K562 (cell line): ENCODE data around the gene CEP44. TPM values are rescaled to one million over a fixed set of nuclear protein-coding genes. Genes with fewer than 3 reads are reported as not detected.

Experiments
- ATAC-seq: fragments of 200-7000 bp; cut with Tn5 transposase; 3 replicates; pipeline ENCODE4 v1.9.1; 2020; ENCODE audit warnings: moderate library complexity
- BruUV-seq: library from RNA; stranded (reverse); fragments of 400-500 nt; replicated peaks from 2 replicates; lab custom pipeline; 2021; lab: Mats Ljungman, UMichigan
- CTCF ChIA-PET: fragments of 300-600 bp; formaldehyde crosslinking; extraction: SDS; loops from one replicate; lab custom pipeline; 2021; ENCODE audit warnings: low intra/inter-chr PET ratio; lab: Yijun Ruan, JAX
- POLR2A ChIA-PET: fragments of 300-600, 350-650 bp; sonication (Branson Sonifier 250); formaldehyde crosslinking; extraction: SDS; loops from one replicate; lab custom pipeline; 2021; ENCODE audit warnings: antibody characterized with exemption, inconsistent platforms; lab: Yijun Ruan, JAX
- DNase-seq, 4 experiments: peaks; one replicate each; pipeline versions ENCODE4 v3.0.0 to v3.0.0-alpha.2; 2011 to 2018; ENCODE audit warnings: low spot score in 3 of 4, mixed read lengths in 3 of 4; ENCODE audit errors: extremely low read depth in 1 of 4
- FAIRE-seq: peaks from 2 replicates; lab custom pipeline; 2011; peaks lifted over from hg19 to GRCh38; lab: Jason Lieb, UNC
- H2AFZ ChIP-seq: 2 replicates; pipeline ENCODE4 v1.6.0; 2011; ENCODE audit warnings: low read depth, low read length, control low read depth, inconsistent platforms
- H3K27ac ChIP-seq: fragments of 200-600 bp; 3 replicates; pipeline ENCODE4 v1.8.0; 2011; ENCODE audit warnings: low read depth, mild to moderate bottlenecking, control low read depth, inconsistent platforms, low read length, moderate library complexity, mixed read lengths; ENCODE audit errors: extremely low read depth
- H3K27me3 ChIP-seq, 2 experiments: fragments of 300-600 bp in 1 of 2; 2 replicates in 1 of 2; 3 replicates in 1 of 2; pipeline versions ENCODE4 v1.6.0 to v1.8.0; 2011; ENCODE audit warnings: inconsistent platforms in 2 of 2, low read length in 2 of 2, mild to moderate bottlenecking in 1 of 2, mixed read lengths in 1 of 2, moderate library complexity in 1 of 2; ENCODE audit not compliant: control insufficient read depth in 2 of 2, insufficient read depth in 2 of 2
- H3K36me3 ChIP-seq: fragments of 300-600 bp; 3 replicates; pipeline ENCODE4 v1.8.0; 2011; ENCODE audit warnings: mild to moderate bottlenecking, low read length, inconsistent platforms; ENCODE audit not compliant: control insufficient read depth, insufficient read depth
- H3K4me1 ChIP-seq, 2 experiments: fragments of 200-600 bp in 1 of 2; replicated peaks in 1 of 2; 2 replicates in 1 of 2; 3 replicates in 1 of 2; pipeline versions ENCODE4 v1.5.1 to v1.8.0; 2011; ENCODE audit warnings: inconsistent platforms in 2 of 2, low read length in 2 of 2, mild to moderate bottlenecking in 1 of 2, mixed read lengths in 1 of 2, moderate library complexity in 1 of 2; ENCODE audit not compliant: control insufficient read depth in 2 of 2, insufficient read depth in 2 of 2
- H3K4me2 ChIP-seq: 2 replicates; pipeline ENCODE4 v1.6.1; 2011; ENCODE audit warnings: low read length, control low read depth, inconsistent platforms, mixed read lengths; ENCODE audit not compliant: insufficient read depth
- H3K4me3 ChIP-seq: fragments of 200-600 bp; sonication (generic), shearing (Covaris generic); 2 replicates; pipeline ENCODE4 v1.5.1; 2016; ENCODE audit warnings: control low read depth, inconsistent platforms
- H3K79me2 ChIP-seq: fragments of 200-600 bp; 3 replicates; pipeline ENCODE4 v1.8.0; 2011; ENCODE audit warnings: low read length, inconsistent platforms; ENCODE audit not compliant: control insufficient read depth, insufficient read depth
- H3K9ac ChIP-seq, 2 experiments: 2 replicates each; pipeline versions ENCODE4 v1.6.0 to v1.6.1; 2011; ENCODE audit warnings: low read depth in 2 of 2, low read length in 2 of 2, control low read depth in 1 of 2, inconsistent platforms in 1 of 2, mild to moderate bottlenecking in 1 of 2, mixed read lengths in 1 of 2; ENCODE audit not compliant: insufficient read depth in 1 of 2
- H3K9me1 ChIP-seq: one replicate; pipeline ENCODE4 v1.6.0; 2011; ENCODE audit warnings: inconsistent platforms, mild to moderate bottlenecking, low read length, moderate library complexity; ENCODE audit not compliant: control insufficient read depth, insufficient read depth
- H3K9me3 ChIP-seq: replicated peaks from 2 replicates; pipeline ENCODE4 v1.5.1; 2011; ENCODE audit warnings: low read depth, low read length, inconsistent platforms; ENCODE audit not compliant: control insufficient read depth, insufficient read depth
- H4K20me1 ChIP-seq: replicated peaks from 2 replicates; pipeline ENCODE4 v1.6.1; 2011; ENCODE audit warnings: low read length, inconsistent platforms, mixed read lengths; ENCODE audit not compliant: control insufficient read depth, insufficient read depth
- CHAMP1 ChIP-seq: fragments of 450-650 bp; IDR thresholded peaks from 2 replicates; pipeline ENCODE4 v1.6.1; 2016; ENCODE audit warnings: mild to moderate bottlenecking
- E2F4 ChIP-seq: sonication (generic); formaldehyde crosslinking; IDR thresholded peaks from 2 replicates; pipeline ENCODE4 v1.8.0; 2022; ENCODE audit warnings: mild to moderate bottlenecking, low read depth, missing genetic modification reagents
- FOS ChIP-seq: IDR thresholded peaks from 3 replicates; pipeline ENCODE4 v1.6.1; 2011; ENCODE audit not compliant: insufficient read length; ENCODE audit errors: extremely low read depth
- GMEB1 ChIP-seq: fragments of 250-450 bp; sonication (Bioruptor Pico); IDR thresholded peaks from 2 replicates; pipeline ENCODE4 v1.4.0; 2020; ENCODE audit warnings: mild to moderate bottlenecking
- MAFF ChIP-seq: IDR thresholded peaks from 2 replicates; pipeline ENCODE4 v1.6.1; 2012; ENCODE audit warnings: low read length, improper control_type of control experiment
- NCOA2 ChIP-seq, 2 experiments: fragments of 450-650 bp; IDR thresholded peaks; 2 replicates each; pipeline ENCODE4 v1.6.1; 2018; ENCODE audit warnings: mild to moderate bottlenecking in 2 of 2, moderate library complexity in 1 of 2; ENCODE audit not compliant: partially characterized antibody in 2 of 2
- PML ChIP-seq: IDR thresholded peaks from 2 replicates; pipeline ENCODE4 v1.6.1; 2012; ENCODE audit warnings: low read length, inconsistent platforms
- TEAD4 ChIP-seq, 2 experiments: sonication (generic) in 1 of 2; formaldehyde crosslinking in 1 of 2; IDR thresholded peaks; 2 replicates each; pipeline versions ENCODE4 v1.6.1 to v1.8.0; 2012 to 2022; ENCODE audit warnings: borderline replicate concordance in 1 of 2, inconsistent platforms in 1 of 2, low read length in 1 of 2, mild to moderate bottlenecking in 1 of 2, missing genetic modification reagents in 1 of 2
- TFAP4 ChIP-seq: sonication (generic); formaldehyde crosslinking; IDR thresholded peaks from 2 replicates; pipeline ENCODE4 v1.8.0; 2022; ENCODE audit warnings: missing genetic modification reagents, mild to moderate bottlenecking, moderate library complexity, borderline replicate concordance
- XRCC4 ChIP-seq: IDR thresholded peaks from one replicate; pipeline ENCODE4 v1.6.1; 2011; ENCODE audit not compliant: insufficient read depth, insufficient read length; ENCODE audit errors: extremely low read depth
- ZBED1 ChIP-seq: IDR thresholded peaks from 2 replicates; pipeline ENCODE4 v1.6.1; 2014
- ZNF175 ChIP-seq: fragments of 200-800 bp; sonication (Bioruptor generic); IDR thresholded peaks from 2 replicates; pipeline ENCODE4 v1.6.1; 2016; ENCODE audit warnings: low read depth, mild to moderate bottlenecking, missing genetic modification characterization, missing compliant biosample characterization
- ZNF511 ChIP-seq: sonication (generic); formaldehyde crosslinking; IDR thresholded peaks from 2 replicates; pipeline ENCODE4 v1.8.0; 2022; ENCODE audit warnings: mild to moderate bottlenecking, missing genetic modification reagents
- WGBS: fragments of 100-300 bp; shearing (Covaris generic); methylation state at CpG from one replicate; pipeline ENCODE4 v1.1.6; 2016; ENCODE audit warnings: low coverage, mixed read lengths; ENCODE audit not compliant: insufficient coverage; ENCODE audit errors: missing lambda C conversion rate; 5-methylcytosine and 5-hydroxymethylcytosine counted together
- in situ Hi-C: fragments of 300-500 bp; cut with MboI; formaldehyde crosslinking; loops from 4 replicates; pipeline ENCODE4 v1.15.0; 2018; ENCODE audit warnings: inconsistent platforms, mixed read lengths
- intact Hi-C: fragments of 100-400 bp; cut with micrococcal nuclease; formaldehyde crosslinking; loops from 2 replicates; pipeline ENCODE4 v1.14.2; 2022
- polyA plus RNA-seq, 8 experiments: library from polyadenylated mRNA; depleted of rRNA in 4 of 8; stranded (reverse) in 5 of 8; unstranded in 3 of 8; fragments of >200 nt; fragmentation: Nextera tagmentation in 2 of 8; fragmentation: Illumina TruSeq in 1 of 8; extraction: Ambion mirVana in 2 of 8; extraction: Trizol in 1 of 8; gene quantifications; 2 replicates each; pipeline versions ENCODE4 v1.2.1 to v1.2.3, GENCODE V29; 2011 to 2014; ENCODE audit warnings: inconsistent platforms in 1 of 8, missing spikeins in 1 of 8
- total RNA-seq, 7 experiments: library from RNA; depleted of rRNA in 6 of 7; stranded (reverse); fragments of >200 nt in 6 of 7; fragmentation: Illumina TruSeq in 2 of 7; extraction: Trizol in 2 of 7; gene quantifications; 2 replicates each; pipeline versions ENCODE4 v1.2.1 to v1.2.3, GENCODE V29; 2011 to 2021; ENCODE audit warnings: low replicate concordance in 1 of 7

CEP44 gene
- total and polyA plus RNA-seq, 9 of the 15 experiments (the other 6 are each of a cell fraction or from before 2014, with no cell fraction given): 19.6 to 45.0 (median 24.4) TPM

- H3K27ac ChIP-seq: no peak overlapping the region
- BruUV-seq: no TSS peak
- ChIA-PET POLR2A (no interaction called here), CTCF (no interaction called here)
- no peaks in the 10 kb centered on the region for H3K4me1 ChIP-seq
- H3K79me2 ChIP-seq: no peaks in the 10 kb centered on the region
- H3K9me3 ChIP-seq: no peaks in the 10 kb centered on the region; the same call in 1 of the 2 replicates
- intact Hi-C loops: no loop called here
- H2AFZ ChIP-seq: no peak overlapping the region
- H3K4me2 ChIP-seq: no peak overlapping the region
- in situ Hi-C loops: loop anchor here (25.0 kb wide), 1 partner anchor 1185 kb away; no protein-coding TSS in a partner anchor
- no peaks in the 10 kb centered on the region for H3K36me3 ChIP-seq
- H3K9me1 ChIP-seq: no peaks in the 10 kb centered on the region
- WGBS: 66% methylated on average over 5 of the region's 5 CpGs
- ATAC-seq (no peak), FAIRE-seq (no peak), DNase-seq (no peak)
- no peaks in the 10 kb centered on the region for H4K20me1 ChIP-seq
- no peak overlapping the region for H3K4me3 ChIP-seq
- no peaks in the 10 kb centered on the region for H3K27me3 ChIP-seq
- H3K9ac ChIP-seq: no peak overlapping the region
- no peak for TF ChIP-seq NCOA2 (IDR thresholded peaks at IDR 0.05; ENCODE audit: partially characterized antibody in 2 of 2)
- TF ChIP-seq XRCC4: no peak
- TF ChIP-seq ZBED1: no peak
- no peak for TF ChIP-seq CHAMP1
- no peak for TF ChIP-seq FOS
- no peak for TF ChIP-seq TFAP4
- no peak for TF ChIP-seq MAFF
- no peak for TF ChIP-seq PML
- no peak for TF ChIP-seq ZNF175
- TF ChIP-seq TEAD4 (IDR thresholded peaks at IDR 0.05; ENCODE audit: low read length): peak; percentile 23; the same call in 1 of the 2 replicates
- TF ChIP-seq TEAD4 (CRISPR knock-in tag; IDR thresholded peaks at IDR 0.05; ENCODE audit: borderline replicate concordance): no peak
- TF ChIP-seq ZNF511 (CRISPR knock-in tag): no peak
- no peak for TF ChIP-seq GMEB1 (CRISPR knock-in tag)
- TF ChIP-seq E2F4 (CRISPR knock-in tag): no peak
Measured at GRCh38 chr4:174352061-174352819, 68.5 kb downstream of the CEP44 start.
